HG03469 (cell line): ENCODE measurements around the gene TMEM53.

Experiments
- ATAC-seq: cut with Tn5 transposase; IDR thresholded peaks from one replicate; pipeline ENCODE4 v1.9.1; 2021; ENCODE audit warnings: mild to moderate bottlenecking, moderate library complexity, moderate number of reproducible peaks; ENCODE audit not compliant: unreplicated experiment

The TMEM53 gene

GRCh38 chr1:44648529-44649250 is 25.6 kb downstream of the TMEM53 start:
- ATAC-seq, result no peak

DNA sequence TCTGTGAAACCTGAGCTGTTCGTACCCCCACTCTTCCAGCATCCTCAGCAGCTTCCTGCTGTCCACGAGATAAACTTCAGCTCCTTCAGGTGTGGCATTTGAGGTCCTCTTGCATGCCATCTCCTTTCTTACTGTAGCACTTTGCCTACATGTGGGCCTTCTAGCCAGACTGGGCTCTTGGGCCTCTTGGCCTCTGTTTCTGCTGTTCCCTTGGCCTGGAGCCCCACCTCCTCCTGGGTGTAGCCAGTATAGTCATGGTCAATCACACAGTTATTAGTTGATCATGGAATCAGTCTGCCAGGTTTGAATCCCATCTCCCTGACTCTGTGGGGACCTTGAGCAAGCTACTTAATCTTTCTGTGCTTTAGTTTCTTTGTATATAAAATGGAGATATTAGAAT is 26.4 kb downstream of the TMEM53 start:
- no peak for ATAC-seq

GRCh38 chr1:44646261-44647110 is 27.8 kb downstream of the TMEM53 start:
- ATAC-seq, result no peak

DNA sequence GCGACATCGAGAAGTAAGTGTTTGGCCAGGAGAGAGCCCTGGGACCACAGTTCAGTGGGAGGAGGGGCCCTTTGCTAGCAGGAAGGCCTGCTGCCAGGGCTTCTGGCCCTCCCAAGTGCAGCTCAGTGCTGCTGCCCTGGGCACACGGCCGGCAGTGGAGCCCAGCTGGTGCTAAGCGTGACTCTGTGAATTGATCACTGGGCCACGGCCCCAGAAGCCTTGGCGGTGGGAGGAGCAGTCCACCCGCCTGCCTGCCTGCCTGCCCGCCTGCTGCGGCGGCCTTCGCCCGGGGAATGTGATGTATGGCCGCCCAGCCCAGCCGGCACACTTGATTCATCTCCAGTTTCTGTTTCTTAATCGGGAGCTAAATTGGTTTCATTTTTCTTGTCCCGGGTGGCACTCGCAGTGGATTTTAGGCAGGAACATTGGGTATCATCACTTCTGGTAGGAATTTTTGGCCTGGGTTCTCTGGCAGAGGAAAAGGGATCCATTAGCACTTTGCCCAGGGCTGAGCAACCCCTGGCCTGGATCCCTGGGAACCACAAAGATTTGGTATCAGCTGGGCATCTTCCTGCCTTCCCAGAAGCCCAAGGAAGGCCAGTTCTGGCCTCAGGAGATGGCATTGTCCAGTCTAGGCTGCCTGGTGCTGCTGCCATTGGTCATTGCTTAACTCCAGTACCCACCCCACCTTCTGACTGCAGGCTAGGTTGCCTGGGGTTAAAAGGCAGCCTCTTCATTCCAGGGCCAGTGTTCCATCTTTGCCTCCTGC is 28.6 kb downstream of the TMEM53 start:
- no peak for ATAC-seq

DNA sequence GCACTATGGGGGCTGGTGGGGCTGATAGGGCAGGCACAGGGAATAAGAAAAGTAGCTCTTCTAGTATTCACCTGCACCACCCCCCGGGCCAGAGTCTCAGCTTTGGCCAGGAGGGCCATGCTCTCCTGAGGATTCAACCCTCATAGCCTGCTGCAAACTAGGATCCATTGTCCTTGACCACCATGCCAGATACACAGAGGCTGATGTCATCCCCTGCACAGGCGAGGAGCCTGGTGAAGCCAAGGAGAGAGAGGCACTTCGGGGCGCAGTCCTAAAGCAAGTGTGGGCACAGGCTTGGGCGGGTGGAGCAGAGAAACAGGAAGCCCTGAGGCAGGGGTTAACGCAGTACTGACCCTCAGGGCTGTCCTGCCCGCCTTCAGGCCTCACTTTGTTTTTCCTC is 29.5 kb downstream of the TMEM53 start:
- ATAC-seq, result no peak

DNA sequence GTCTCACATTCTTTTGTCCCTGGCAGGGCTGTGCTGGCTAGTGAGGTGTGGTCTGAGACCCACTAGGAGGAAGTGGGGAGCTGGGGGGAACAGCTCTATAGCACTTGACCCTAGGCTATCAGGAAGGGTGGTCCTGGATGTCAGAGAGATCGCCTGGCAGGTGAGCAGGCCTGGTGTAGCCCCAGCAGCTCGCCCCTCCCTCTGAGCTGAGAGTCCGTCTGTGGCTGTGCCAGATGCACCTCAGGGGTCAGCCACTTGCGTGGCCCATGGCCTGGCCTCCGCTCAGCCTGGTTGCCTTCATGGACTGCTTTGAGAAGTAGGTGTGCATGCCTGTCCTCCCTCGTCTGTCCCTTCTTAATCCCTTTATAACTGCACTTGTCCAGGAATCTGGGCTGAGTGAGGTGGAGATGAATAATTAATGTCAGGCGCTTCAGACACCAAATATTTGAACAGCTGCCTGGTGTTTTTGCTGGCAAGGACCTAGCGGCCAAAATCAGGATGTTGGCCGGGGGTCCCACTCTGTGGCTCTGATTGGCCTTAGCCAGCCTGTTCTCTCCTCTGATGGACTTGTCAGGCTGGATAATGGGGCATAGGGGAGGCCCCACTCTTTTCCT is 30.5 kb downstream of the TMEM53 start:
- no peak for ATAC-seq

GRCh38 chr1:44642925-44643324 is 31.4 kb downstream of the TMEM53 start:
- no peak for ATAC-seq

- no peak for ATAC-seq
These were observed 32.0 kb downstream of the TMEM53 start for GRCh38 chr1:44642255-44642654.

GRCh38 chr1:44641126-44642102 is 32.9 kb downstream of the TMEM53 start:
- no peak for ATAC-seq

DNA sequence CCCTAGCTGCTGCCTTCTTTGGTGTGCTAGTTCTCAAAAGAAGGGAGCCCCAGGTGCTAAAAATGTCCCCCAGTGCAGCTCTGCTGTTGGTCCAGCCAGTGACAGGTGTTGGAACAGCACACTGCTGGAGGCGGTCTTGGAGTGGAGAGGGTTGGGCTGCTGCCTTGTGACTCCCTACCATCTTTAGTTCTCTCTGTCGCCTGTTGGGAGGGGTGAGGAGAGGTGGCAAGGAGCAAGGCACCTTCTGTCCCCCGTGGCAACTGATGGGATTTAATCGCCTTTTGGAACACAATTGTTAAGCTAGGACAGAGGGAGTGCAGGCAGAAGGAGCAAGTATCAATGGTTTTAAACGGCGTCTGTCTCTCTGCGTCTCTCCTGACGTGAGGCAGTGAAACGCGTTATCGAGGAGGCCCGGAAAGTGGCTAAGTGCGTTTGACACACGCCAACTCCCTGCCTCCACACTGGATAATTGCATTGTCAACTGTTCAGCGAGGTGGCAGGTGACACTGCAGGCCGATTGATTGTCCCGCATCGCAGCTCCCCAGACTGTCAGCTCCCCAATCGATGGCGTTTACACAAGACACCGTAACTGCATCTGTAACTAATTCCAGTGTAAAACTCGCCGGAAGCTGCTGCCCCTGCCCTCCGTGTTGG is 34.0 kb downstream of the TMEM53 start:
- no peak for ATAC-seq

DNA sequence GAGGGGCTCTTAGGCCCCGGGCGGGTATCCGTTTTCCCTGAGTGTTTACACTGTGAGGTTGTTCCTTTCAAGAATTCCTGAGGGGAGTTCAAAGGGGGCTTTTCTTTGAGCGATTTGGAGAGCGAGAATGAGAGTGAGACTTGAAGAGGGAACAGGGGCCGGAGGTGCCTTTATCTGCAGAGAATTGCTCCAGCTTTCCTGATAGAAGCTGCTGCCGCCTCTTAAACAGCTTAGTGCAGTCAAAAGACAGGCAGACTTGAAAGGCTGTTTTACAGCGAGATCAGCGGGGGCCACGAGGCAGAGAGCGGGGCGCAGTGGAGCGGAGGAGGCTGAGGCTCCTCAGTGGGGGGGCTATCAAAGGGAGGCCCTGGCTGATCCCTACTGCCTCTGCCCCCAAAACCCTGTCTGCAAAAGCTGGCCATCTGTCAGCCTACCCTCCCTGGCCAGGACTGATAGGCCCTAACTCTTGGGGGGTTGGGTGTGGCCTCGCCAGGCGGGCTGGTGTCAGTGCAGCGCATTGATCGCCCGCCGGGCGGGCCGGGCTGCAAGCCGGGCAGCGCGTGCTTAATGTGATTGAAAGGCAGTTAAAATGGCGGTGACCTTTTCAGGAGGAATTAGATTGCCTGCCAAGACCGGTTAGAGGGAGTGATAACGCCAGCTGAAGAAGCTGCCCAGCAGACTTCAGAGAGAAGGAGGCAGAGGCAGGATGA is 36.4 kb downstream of the TMEM53 start:
- ATAC-seq, result no peak

GRCh38 chr1:44636688-44637598 is 37.3 kb downstream of the TMEM53 start:
- no peak for ATAC-seq

GRCh38 chr1:44636083-44636687 is 38.1 kb downstream of the TMEM53 start:
- ATAC-seq, result no peak

DNA sequence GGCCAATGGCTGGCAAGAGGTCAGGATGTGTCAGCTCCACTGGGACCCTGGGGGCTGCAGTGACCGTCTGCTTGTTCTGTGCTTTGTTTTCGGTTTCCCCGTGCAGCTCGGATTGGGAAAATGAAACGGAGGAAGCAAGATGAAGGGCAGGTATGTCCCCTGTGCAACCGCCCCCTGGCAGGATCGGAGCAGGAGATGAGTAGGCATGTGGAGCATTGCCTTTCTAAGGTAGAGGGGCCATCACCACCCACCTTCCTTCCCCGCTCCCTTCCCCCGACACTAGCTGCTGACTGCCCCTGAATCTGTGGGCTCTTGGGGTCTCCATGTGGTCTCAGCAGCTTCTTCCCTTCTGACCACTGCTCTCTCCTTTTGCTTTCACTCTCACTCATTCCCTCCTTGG is 38.8 kb downstream of the TMEM53 start:
- ATAC-seq, result no peak

GRCh38 chr1:44634606-44635189 is 39.6 kb downstream of the TMEM53 start:
- no peak for ATAC-seq

GRCh38 chr1:44632598-44632997 is 41.7 kb downstream of the TMEM53 start:
- ATAC-seq, result no peak
